A673 (cell line): Measurements from ENCODE around the gene ELMOD3. TPM values are rescaled to one million over a fixed set of nuclear protein-coding genes. Genes with fewer than 3 reads are reported as not detected.

Experiments used
- BruUV-seq: library from RNA; stranded (reverse); fragments of 400-500 nt; replicated peaks from 2 replicates; lab custom pipeline; 2021; lab: Mats Ljungman, UMichigan
- CTCF ChIA-PET: fragments of 300-600 bp; sonication (Branson Sonifier 250); formaldehyde crosslinking; loops from one replicate; lab custom pipeline; 2022; ENCODE audit warnings: antibody characterized with exemption; lab: Charles Lee
- POLR2A ChIA-PET: fragments of 300-600 bp; sonication (Branson Sonifier 250); formaldehyde crosslinking; loops from one replicate; lab custom pipeline; 2022; ENCODE audit warnings: antibody characterized with exemption; ENCODE audit not compliant: low non-redundant PET; lab: Charles Lee
- DNase-seq: peaks from one replicate; pipeline ENCODE4 v3.0.0-alpha.2; 2015; ENCODE audit warnings: low spot score
- H3K27ac ChIP-seq: fragments of 200-600 bp; sonication (generic); 2 replicates; pipeline ENCODE4 v1.5.1; 2016; ENCODE audit warnings: mixed run types, low read depth, mild to moderate bottlenecking, mixed read lengths, antibody characterized with exemption, low read length; ENCODE audit not compliant: poor library complexity, severe bottlenecking
- H3K27me3 ChIP-seq: fragments of 200-600 bp; sonication (generic); replicated peaks from 2 replicates; pipeline ENCODE4 v1.6.1; 2017; ENCODE audit warnings: mixed run types, low read depth, mild to moderate bottlenecking, mixed read lengths, antibody characterized with exemption, low read length; ENCODE audit not compliant: insufficient read depth, poor library complexity
- H3K36me3 ChIP-seq: fragments of 200-600 bp; sonication (generic); 2 replicates; pipeline ENCODE4 v1.6.1; 2016; ENCODE audit warnings: mixed run types, mild to moderate bottlenecking, mixed read lengths, antibody characterized with exemption, low read length; ENCODE audit not compliant: insufficient read depth, poor library complexity, severe bottlenecking
- H3K4me1 ChIP-seq: fragments of 200-600 bp; sonication (generic); 2 replicates; pipeline ENCODE4 v1.6.1; 2017; ENCODE audit warnings: mixed run types, mild to moderate bottlenecking, mixed read lengths, antibody characterized with exemption, low read length; ENCODE audit not compliant: insufficient read depth, poor library complexity, severe bottlenecking
- H3K4me3 ChIP-seq: fragments of 200-600 bp; sonication (generic); 2 replicates; pipeline ENCODE4 v1.5.1; 2016; ENCODE audit warnings: low read depth, mixed run types, mild to moderate bottlenecking, mixed read lengths, low read length; ENCODE audit not compliant: poor library complexity, severe bottlenecking
- H3K9me3 ChIP-seq: fragments of 200-600 bp; sonication (generic); 2 replicates; pipeline ENCODE4 v1.6.1; 2016; ENCODE audit warnings: mixed run types, low read depth, mild to moderate bottlenecking, mixed read lengths, antibody characterized with exemption, low read length; ENCODE audit not compliant: poor library complexity, severe bottlenecking
- EZH2 ChIP-seq: fragments of 200-600 bp; sonication (generic); IDR thresholded peaks from 2 replicates; pipeline ENCODE4 v1.6.1; 2017; ENCODE audit warnings: borderline replicate concordance, low read depth, mild to moderate bottlenecking, mixed read lengths, antibody characterized with exemption, low read length; ENCODE audit not compliant: poor library complexity, severe bottlenecking
- intact Hi-C: fragments of 100-400 bp; cut with micrococcal nuclease; formaldehyde crosslinking; loops from one replicate; pipeline ENCODE4 v1.10.0; 2022; ENCODE audit not compliant: unreplicated experiment
- total RNA-seq: library from RNA; stranded (reverse); gene quantifications from 2 replicates; pipeline ENCODE4 v1.2.3, GENCODE V29; 2021
- TF ChIP-seq, protein P1 (sequence below): fragments of 300-800, 200-600 bp; sonication (generic); conservative IDR thresholded peaks from 2 replicates; pipeline ENCODE4 v1.5.1; 2017; ENCODE audit warnings: low read depth, mild to moderate bottlenecking, antibody characterized with exemption, low read length, moderate library complexity, mixed read lengths

ELMOD3 gene
- total RNA-seq, 1 experiment from 2014 or later = 13.0 TPM

DNA sequence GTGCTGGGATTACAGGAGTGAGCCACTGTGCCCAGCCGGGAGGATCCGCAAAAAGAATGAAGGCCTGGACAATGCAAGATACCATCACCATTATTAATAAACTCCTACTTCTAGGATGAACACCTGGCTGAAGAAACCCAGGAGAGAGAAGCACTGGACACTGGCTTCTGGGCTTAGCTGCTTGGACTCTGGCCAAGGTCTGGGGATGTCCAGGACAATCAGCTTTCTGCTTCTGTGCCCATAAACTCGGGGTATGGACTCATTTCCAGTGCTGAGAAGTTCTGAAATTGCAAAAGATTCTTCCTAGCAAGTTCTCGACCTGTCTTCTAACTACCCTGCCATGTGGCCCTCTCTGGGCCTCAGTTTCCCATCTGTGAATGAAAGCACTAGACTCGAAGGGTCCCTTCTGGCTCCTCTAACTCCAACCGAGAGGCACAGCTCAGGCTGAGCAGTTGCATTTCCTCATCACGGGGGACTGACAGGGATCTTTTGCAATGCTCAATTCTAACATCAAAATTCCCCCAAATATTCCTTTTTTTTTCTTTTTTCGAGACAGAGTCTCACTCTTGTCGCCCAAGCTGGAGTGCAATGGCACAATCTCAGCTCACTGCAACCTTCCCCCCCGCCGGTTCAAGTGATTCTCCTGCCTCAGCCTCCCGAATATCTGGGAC, 61.5 kb downstream of the ELMOD3 start:
- TF ChIP-seq, protein P1, sequence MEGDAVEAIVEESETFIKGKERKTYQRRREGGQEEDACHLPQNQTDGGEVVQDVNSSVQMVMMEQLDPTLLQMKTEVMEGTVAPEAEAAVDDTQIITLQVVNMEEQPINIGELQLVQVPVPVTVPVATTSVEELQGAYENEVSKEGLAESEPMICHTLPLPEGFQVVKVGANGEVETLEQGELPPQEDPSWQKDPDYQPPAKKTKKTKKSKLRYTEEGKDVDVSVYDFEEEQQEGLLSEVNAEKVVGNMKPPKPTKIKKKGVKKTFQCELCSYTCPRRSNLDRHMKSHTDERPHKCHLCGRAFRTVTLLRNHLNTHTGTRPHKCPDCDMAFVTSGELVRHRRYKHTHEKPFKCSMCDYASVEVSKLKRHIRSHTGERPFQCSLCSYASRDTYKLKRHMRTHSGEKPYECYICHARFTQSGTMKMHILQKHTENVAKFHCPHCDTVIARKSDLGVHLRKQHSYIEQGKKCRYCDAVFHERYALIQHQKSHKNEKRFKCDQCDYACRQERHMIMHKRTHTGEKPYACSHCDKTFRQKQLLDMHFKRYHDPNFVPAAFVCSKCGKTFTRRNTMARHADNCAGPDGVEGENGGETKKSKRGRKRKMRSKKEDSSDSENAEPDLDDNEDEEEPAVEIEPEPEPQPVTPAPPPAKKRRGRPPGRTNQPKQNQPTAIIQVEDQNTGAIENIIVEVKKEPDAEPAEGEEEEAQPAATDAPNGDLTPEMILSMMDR = no peak
- no peak for TF ChIP-seq EZH2
- Histone ChIP-seq H3K27me3 (no peaks in the 10 kb centered on the region), H3K27ac (no peak overlapping the region), H3K36me3 (no peaks in the 10 kb centered on the region), H3K9me3 (no peaks in the 10 kb centered on the region), H3K4me1 (peaks cover 43% of the 10 kb centered on the region), H3K4me3 (no peak overlapping the region)
- no TSS peak for BruUV-seq
- no peak for DNase-seq
- intact Hi-C loops = no loop called here
- ChIA-PET POLR2A (no interaction called here), CTCF (no interaction called here)

GRCh38 chr2:85418132-85419008, 63.8 kb downstream of the ELMOD3 start, which contains the start of gene SH2D6:
Gene SH2D6, plus strand, starts transcription at chr2:85418714. Its CDS starts 10,752 bp downstream, at chr2:85429466.
- H3K36me3 ChIP-seq = no peaks in the 10 kb centered on the region
- H3K27ac ChIP-seq = peak within 1 kb of the TSS; percentile 97
- H3K9me3 ChIP-seq = no peaks in the 10 kb centered on the region
- POLR2A ChIA-PET = interaction anchor here (0.6 to 1.3 kb wide), 2 partner anchors 120 to 122 kb away, joined by 3 to 4 read pairs; no protein-coding TSS in a partner anchor
- no peaks in the 10 kb centered on the region for H3K27me3 ChIP-seq
- intact Hi-C loops = no loop called here
- CTCF ChIA-PET = interaction anchor here (0.5 to 3.6 kb wide), 2 partner anchors 133 to 169 kb away, joined by 3 to 28 read pairs; no protein-coding TSS in a partner anchor
- BruUV-seq = no TSS peak
- TF ChIP-seq, protein P1 = no peak
- no peak for TF ChIP-seq EZH2
- H3K4me3 ChIP-seq = peak within 1 kb of the TSS; percentile 64
- peaks cover 36% of the 10 kb centered on the region for H3K4me1 ChIP-seq
- DNase-seq = peak; percentile 90

GRCh38 chr2:85419009-85419675, 64.6 kb downstream of the ELMOD3 start:
- ChIA-PET CTCF (interaction anchor here (0.5 to 3.6 kb wide), 2 partner anchors 133 to 168 kb away, joined by 3 to 28 read pairs; no protein-coding TSS in a partner anchor), POLR2A (interaction anchor here (0.6 to 1.3 kb wide), 4 partner anchors 120 to 130 kb away, joined by 3 to 9 read pairs (median 4); no protein-coding TSS in a partner anchor)
- TF ChIP-seq, protein P1 = no peak
- TF ChIP-seq EZH2 = no peak
- no peaks in the 10 kb centered on the region for H3K9me3 ChIP-seq
- no peak for DNase-seq
- peaks cover 28% of the 10 kb centered on the region for H3K4me1 ChIP-seq
- BruUV-seq = TSS peak; percentile 77
- H3K27ac ChIP-seq = peak overlapping the region; percentile 97
- no peaks in the 10 kb centered on the region for H3K36me3 ChIP-seq
- intact Hi-C loops = no loop called here
- peak overlapping the region; percentile 64 for H3K4me3 ChIP-seq
- no peaks in the 10 kb centered on the region for H3K27me3 ChIP-seq
